Spinal cord (tissue), 10 donors: ENCODE measurements around the gene ATP6AP2. TPM values are rescaled to one million over a fixed set of nuclear protein-coding genes. Genes with fewer than 3 reads are reported as not detected.

Experiments used
- DNase-seq, 6 donors: peaks; one replicate each; pipeline versions ENCODE4 v3.0.0 to v3.0.0-alpha.2; 2013 to 2015; ENCODE audit warnings: low spot score in 6 of 6, low read depth in 4 of 6
- H3K27ac ChIP-seq: one replicate; pipeline ENCODE4 v1.5.1; 2013; ENCODE audit warnings: low read depth, low read length, control low read depth
- H3K27me3 ChIP-seq: one replicate; pipeline ENCODE4 v1.6.1; 2013; ENCODE audit warnings: low read length; ENCODE audit not compliant: control insufficient read depth, insufficient read depth
- H3K36me3 ChIP-seq: one replicate; pipeline ENCODE4 v1.6.1; 2013; ENCODE audit warnings: low read length; ENCODE audit not compliant: control insufficient read depth, insufficient read depth
- H3K4me1 ChIP-seq: one replicate; pipeline ENCODE4 v1.6.1; 2013; ENCODE audit warnings: low read length; ENCODE audit not compliant: control insufficient read depth, insufficient read depth
- H3K4me3 ChIP-seq: one replicate; pipeline ENCODE4 v1.5.1; 2013; ENCODE audit warnings: low read depth, low read length, control low read depth
- H3K9me3 ChIP-seq: one replicate; pipeline ENCODE4 v1.6.1; 2013; ENCODE audit warnings: low read length; ENCODE audit not compliant: control insufficient read depth, insufficient read depth
- whole genome bisulfite sequencing: methylation state at CpG from one replicate; pipeline ENCODE4 v1.1.5; 2013; ENCODE audit warnings: missing lambda C conversion rate; ENCODE audit not compliant: insufficient coverage; 5-methylcytosine and 5-hydroxymethylcytosine counted together
- polyA plus RNA-seq, 2 donors: library from polyadenylated mRNA; unstranded; fragments of 120-200 nt; gene quantifications; one replicate each; pipeline ENCODE4 v1.2.1, GENCODE V29; 2013; ENCODE audit not compliant: insufficient read length in 2 of 2
- small RNA-seq: library from RNA; depleted of rRNA; stranded (forward); fragments of <200 nt; gene quantifications from one replicate; pipeline ENCODE3, GENCODE V24; 2014; ENCODE audit warnings: low replicate concordance
- total RNA-seq, 2 donors: library from RNA; depleted of rRNA in 1 of 2; stranded (reverse); fragments of 120-200 nt in 1 of 2; fragments of >200 nt in 1 of 2; gene quantifications; one replicate each; pipeline versions ENCODE4 v1.2.3 to v1.2.4, GENCODE V29; 2013 to 2014
- donor health status: healthy.

ATP6AP2 gene
- total and polyA plus RNA-seq, 4 donors = 138 to 214 (median 200) TPM

GRCh38 chrX:40647307-40648197 is 66.8 kb downstream of the ATP6AP2 start, which contains the start of gene CXorf38:
TSS of gene CXorf38 (minus strand) at chrX:40647561. CDS start at chrX:40647520, 41 bp downstream.
- H3K36me3 ChIP-seq = peaks cover 6% of the 10 kb centered on the region

GRCh38 chrX:40651620-40652223 is 71.0 kb downstream of the ATP6AP2 start:
- peaks cover 6% of the 10 kb centered on the region for H3K4me1 ChIP-seq
- H3K4me3 ChIP-seq = no peak overlapping the region
- H3K36me3 ChIP-seq = no peaks in the 10 kb centered on the region
- H3K27ac ChIP-seq = no peak overlapping the region
- DNase-seq = peak in 5 of 6 donors; percentile 39 to 88 (median 65)
- WGBS = no CpG with 5 or more reads among the region's 3 CpGs
- no peaks in the 10 kb centered on the region for H3K9me3 ChIP-seq
- H3K27me3 ChIP-seq = peaks cover 13% of the 10 kb centered on the region

More at GRCh38 chrX:40647307-40648197, 66.8 kb downstream of the ATP6AP2 start, which contains the start of gene CXorf38:
- Histone ChIP-seq H3K9me3 (no peaks in the 10 kb centered on the region), H3K27ac (peak within 1 kb of the TSS; percentile 73), H3K4me1 (peaks cover 23% of the 10 kb centered on the region), H3K4me3 (peak within 1 kb of the TSS; percentile 67), H3K27me3 (peaks cover 21% of the 10 kb centered on the region)
- 1% methylated on average over 57 of the region's 66 CpGs for WGBS
- DNase-seq = peak; percentile 70 to 97 (median 83)

DNA sequence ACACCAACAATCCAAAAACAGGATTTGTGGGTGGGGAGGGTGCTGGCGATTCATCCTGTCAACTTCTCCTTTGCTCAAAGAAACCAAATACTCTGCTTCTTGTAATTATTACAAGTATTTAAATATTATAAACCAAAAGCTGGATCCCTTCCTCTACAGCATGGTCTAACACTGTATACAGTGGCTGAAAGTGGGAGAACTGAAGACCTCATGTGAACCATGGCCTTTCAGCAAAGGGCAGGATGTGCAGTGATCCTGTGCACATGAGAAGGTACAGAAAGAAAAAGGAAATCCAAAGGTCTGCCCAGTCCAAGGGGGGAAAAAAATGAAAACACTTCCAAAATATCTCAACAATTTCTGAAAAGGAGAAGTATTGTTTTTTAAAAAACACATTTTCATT is 71.9 kb downstream of the ATP6AP2 start:
- no peak for DNase-seq
- Histone ChIP-seq H3K27ac (no peak overlapping the region), H3K9me3 (no peaks in the 10 kb centered on the region), H3K4me3 (no peak overlapping the region), H3K4me1 (peaks cover 3% of the 10 kb centered on the region), H3K36me3 (no peaks in the 10 kb centered on the region), H3K27me3 (peaks cover 11% of the 10 kb centered on the region)
- WGBS = no CpG with 5 or more reads among the region's 1 CpG

DNA sequence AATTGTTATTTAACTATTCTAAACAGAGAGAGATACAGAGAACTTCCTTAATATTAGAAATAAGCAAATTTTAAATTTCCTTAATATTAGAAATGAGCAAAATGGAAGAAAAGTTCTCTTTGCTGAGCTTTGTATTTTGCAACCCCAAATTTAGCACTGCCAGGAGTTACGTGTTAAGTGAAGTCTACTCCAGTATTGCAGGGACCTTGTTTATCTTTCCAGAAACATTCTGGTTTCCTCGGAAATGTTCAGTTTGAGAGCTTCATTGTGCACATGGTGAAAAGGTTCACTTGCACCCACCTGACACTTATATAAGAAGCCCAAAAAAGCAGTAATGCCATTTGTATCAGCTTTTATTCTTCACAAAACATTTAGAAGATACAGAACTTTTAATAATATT is 72.8 kb downstream of the ATP6AP2 start:
- WGBS = 83% methylated on average over 1 of the region's 2 CpGs
- H3K4me3 ChIP-seq = no peak overlapping the region
- no peaks in the 10 kb centered on the region for H3K9me3 ChIP-seq
- no peak for DNase-seq
- H3K4me1 ChIP-seq = no peaks in the 10 kb centered on the region
- no peaks in the 10 kb centered on the region for H3K36me3 ChIP-seq
- H3K27ac ChIP-seq = no peak overlapping the region
- peaks cover 8% of the 10 kb centered on the region for H3K27me3 ChIP-seq

Small RNA genes within 50 kb of the gene (small RNA-seq; reads per million reads assigned to genes)
- not detected for gene RNU7-164P

Other genes with a start within 250 kb of the ATP6AP2 start
- not detected for gene MPC1L, start 42.5 kb downstream of the ATP6AP2 start, total RNA-seq
- not detected for gene MPC1L, start 42.5 kb downstream of the ATP6AP2 start, polyA plus RNA-seq
- 10 to 100 TPM; 10.5 to 12.0 TPM for gene CXorf38, start 66.6 kb downstream of the ATP6AP2 start, total RNA-seq
- gene CXorf38, start 66.6 kb downstream of the ATP6AP2 start, polyA plus RNA-seq = 1 to 10 TPM; 7.2 to 9.0 TPM
- gene MED14, start 154.6 kb downstream of the ATP6AP2 start, total RNA-seq = 10 to 100 TPM; 24.9 to 30.3 TPM
- 10 to 100 TPM; 46.7 to 47.9 TPM for gene MED14, start 154.6 kb downstream of the ATP6AP2 start, polyA plus RNA-seq